Testis (tissue), 3 donors: ENCODE data around the gene NELL2. TPM values are rescaled to one million over a fixed set of nuclear protein-coding genes. Genes with fewer than 3 reads are reported as not detected.

Source experiments
- DNase-seq: peaks from one replicate; pipeline ENCODE4 v3.0.0-alpha.2; 2019
- H3K27ac ChIP-seq, 2 donors: fragments of 200-600 bp; sonication (generic); one replicate each; pipeline ENCODE4 v1.5.1; 2019
- H3K27me3 ChIP-seq: fragments of 200-600 bp; sonication (generic); one replicate; pipeline ENCODE4 v1.5.1; 2019
- H3K36me3 ChIP-seq: fragments of 200-600 bp; sonication (generic); one replicate; pipeline ENCODE4 v1.5.1; 2017; ENCODE audit warnings: low read depth; ENCODE audit errors: missing control alignments
- H3K4me1 ChIP-seq: fragments of 200-600 bp; sonication (generic); one replicate; pipeline ENCODE4 v1.5.1; 2019
- H3K4me3 ChIP-seq, 2 donors: fragments of 200-600 bp; sonication (generic); one replicate each; pipeline ENCODE4 v1.5.1; 2017 to 2019
- H3K9me3 ChIP-seq: fragments of 200-600 bp; sonication (generic); one replicate; pipeline ENCODE4 v1.5.1; 2017
- CTCF ChIP-seq, 3 experiments: fragments of 450-650 bp in 2 of 3; fragments of 200-600 bp in 1 of 3; sonication (generic) in 1 of 3; IDR thresholded peaks; one replicate each; pipeline ENCODE4 v1.5.1; 2016 to 2019; ENCODE audit warnings: antibody characterized with exemption in 3 of 3, mild to moderate bottlenecking in 2 of 3, moderate library complexity in 1 of 3
- POLR2A ChIP-seq: fragments of 450-650 bp; IDR thresholded peaks from one replicate; pipeline ENCODE4 v1.6.1; 2017; ENCODE audit warnings: antibody characterized with exemption, mild to moderate bottlenecking, moderate library complexity
- WGBS, 2 donors: methylation state at CpG; one replicate each; pipeline ENCODE4 v1.1.5; 2018; 5-methylcytosine and 5-hydroxymethylcytosine counted together
- intact Hi-C: fragments of 100-400 bp; cut with DNase I; formaldehyde crosslinking; loops from one replicate; pipeline ENCODE4 v1.15.1; 2023; ENCODE audit warnings: low total_unique reads
- polyA plus RNA-seq: library from polyadenylated mRNA; stranded (reverse); fragments of 350-450 nt; fragmentation: Illumina TruSeq; extraction: RNeasy Lipid Tissue Mini Kit (QIAGEN cat#74804); gene quantifications from one replicate; pipeline ENCODE4 v1.2.3, GENCODE V29; 2014; ENCODE audit warnings: low read depth, low replicate concordance; ENCODE audit not compliant: insufficient read depth
- total RNA-seq, 2 donors: library from RNA; depleted of rRNA; stranded (reverse); fragments of >200 nt; gene quantifications; one replicate each; pipeline ENCODE4 v1.2.3, GENCODE V29; 2016

Gene NELL2
- total and polyA plus RNA-seq, 3 donors from 2014 or later: 4.2 to 10.6 (median 9.0) TPM

- no peak overlapping the region for H3K27ac ChIP-seq
- no peaks in the 10 kb centered on the region for H3K27me3 ChIP-seq
- intact Hi-C loops: no loop called here
- WGBS, 2 donors: 89 to 90% methylated on average over 1 to 2 of the region's 2 CpGs
- no peak overlapping the region for H3K4me3 ChIP-seq
- H3K9me3 ChIP-seq: no peaks in the 10 kb centered on the region
- TF ChIP-seq POLR2A: no peak
- TF ChIP-seq CTCF (IDR thresholded peaks at IDR 0.05): no peak
- H3K36me3 ChIP-seq: no peaks in the 10 kb centered on the region
- no peaks in the 10 kb centered on the region for H3K4me1 ChIP-seq
- no peak for DNase-seq
Measured at GRCh38 chr12:44709166-44709565, 166.9 kb downstream of the NELL2 start.

- H3K4me1 ChIP-seq: no peaks in the 10 kb centered on the region
- 88 to 99% methylated on average over 2 of the region's 2 CpGs for WGBS, 2 donors
- TF ChIP-seq POLR2A: no peak
- TF ChIP-seq CTCF (IDR thresholded peaks at IDR 0.05): no peak
- intact Hi-C loops: no loop called here
- no peaks in the 10 kb centered on the region for H3K9me3 ChIP-seq
- no peak overlapping the region for H3K4me3 ChIP-seq
- no peaks in the 10 kb centered on the region for H3K27me3 ChIP-seq
- no peak for DNase-seq
- H3K36me3 ChIP-seq: no peaks in the 10 kb centered on the region
- no peak overlapping the region for H3K27ac ChIP-seq
Measured at GRCh38 chr12:44708218-44708617, 167.9 kb downstream of the NELL2 start.

GRCh38 chr12:44703182-44703910 is 172.8 kb downstream of the NELL2 start:
- no peak overlapping the region for H3K27ac ChIP-seq
- intact Hi-C loops: no loop called here
- TF ChIP-seq POLR2A: no peak
- no peak for TF ChIP-seq CTCF (IDR thresholded peaks at IDR 0.05)
- no peaks in the 10 kb centered on the region for H3K4me1 ChIP-seq
- WGBS, 2 donors: 83 to 85% methylated on average over 3 of the region's 3 CpGs
- H3K9me3 ChIP-seq: no peaks in the 10 kb centered on the region
- no peaks in the 10 kb centered on the region for H3K36me3 ChIP-seq
- no peaks in the 10 kb centered on the region for H3K27me3 ChIP-seq
- DNase-seq: no peak
- no peak overlapping the region for H3K4me3 ChIP-seq

- no peaks in the 10 kb centered on the region for H3K9me3 ChIP-seq
- no peaks in the 10 kb centered on the region for H3K27me3 ChIP-seq
- no peak overlapping the region for H3K27ac ChIP-seq
- no peak overlapping the region for H3K4me3 ChIP-seq
- DNase-seq: no peak
- TF ChIP-seq POLR2A (no peak), CTCF (IDR thresholded peaks at IDR 0.05) (no peak)
- H3K4me1 ChIP-seq: no peaks in the 10 kb centered on the region
- no peaks in the 10 kb centered on the region for H3K36me3 ChIP-seq
- intact Hi-C loops: no loop called here
- 38 to 39% methylated on average over 2 of the region's 2 CpGs for WGBS, 2 donors
Measured at GRCh38 chr12:44697511-44697910, 178.6 kb downstream of the NELL2 start.

- Histone ChIP-seq H3K9me3 (no peaks in the 10 kb centered on the region), H3K4me1 (no peaks in the 10 kb centered on the region), H3K27me3 (no peaks in the 10 kb centered on the region), H3K4me3 (no peak overlapping the region), H3K36me3 (no peaks in the 10 kb centered on the region), H3K27ac (no peak overlapping the region)
- no peak for DNase-seq
- TF ChIP-seq POLR2A (no peak), CTCF (IDR thresholded peaks at IDR 0.05) (no peak)
- intact Hi-C loops: no loop called here
Measured at GRCh38 chr12:44696542-44696941, 179.6 kb downstream of the NELL2 start.
